ENCODE data around the gene B9D2. TPM values are rescaled to one million over a fixed set of nuclear protein-coding genes. Genes with fewer than 3 reads are reported as not detected.

B9D2 gene
- total RNA-seq, 1 donor from 2014 or later = 2.5 TPM

DNA sequence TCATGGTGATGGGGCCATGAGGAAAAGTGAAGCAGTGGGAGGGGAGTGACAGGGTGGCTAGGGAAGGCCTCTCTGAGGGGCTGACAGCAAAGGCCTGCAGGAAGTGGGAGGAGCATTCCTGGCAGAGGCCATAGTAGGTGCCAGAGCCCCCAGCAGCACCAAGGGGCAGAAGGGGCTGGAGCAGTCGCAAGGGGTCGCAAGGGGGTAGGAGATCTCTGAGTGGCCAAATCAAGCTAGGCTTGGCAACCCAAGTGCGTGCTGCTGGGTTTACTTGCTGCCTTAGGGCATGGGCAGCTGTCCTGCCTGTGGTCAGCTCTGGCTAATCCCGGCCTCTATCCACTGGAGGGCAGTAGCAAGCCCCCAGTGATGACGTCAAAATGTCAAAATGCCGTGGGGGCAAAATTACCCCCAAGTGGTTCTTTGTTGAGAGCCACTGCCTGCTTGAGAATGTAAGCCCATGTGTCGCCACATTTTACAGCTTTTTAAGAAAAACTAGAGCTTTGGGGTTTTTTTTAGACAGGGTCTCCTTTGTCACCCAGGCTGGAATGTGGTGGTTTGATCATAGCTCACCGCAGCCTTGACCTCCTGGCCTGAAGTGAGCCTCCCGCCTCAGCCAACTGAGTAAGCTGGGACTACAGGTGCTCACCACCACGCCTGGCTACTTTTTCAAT, 42.2 kb downstream of the B9D2 start:
- Mint-ChIP-seq H3K9me3 (no peaks in the 10 kb centered on the region), H3K27me3 (ENCODE audit: insufficient read depth, low read depth) (peaks cover 6% of the 10 kb centered on the region)

GRCh38 chr19:41321204-41321599, 42.7 kb downstream of the B9D2 start:
- H3K36me3 ChIP-seq = peaks cover 4% of the 10 kb centered on the region
- H3K27ac ChIP-seq = no peak overlapping the region

More for the DNA sequence above, 42.2 kb downstream of the B9D2 start:
- no peak overlapping the region for H3K27ac Mint-ChIP-seq
- H4K20me1 ChIP-seq (ENCODE audit: low read depth) = peaks cover 21% of the 10 kb centered on the region
- H3K4me2 ChIP-seq = no peak overlapping the region
- no peak overlapping the region for H2AFZ ChIP-seq (replicated peaks)
- no peak overlapping the region for H3K9ac ChIP-seq
- no peaks in the 10 kb centered on the region for H3K79me2 ChIP-seq (ENCODE audit: low read depth)
- no peaks in the 10 kb centered on the region for H3K9me3 ChIP-seq (ENCODE audit: low read depth)
- TF ChIP-seq EZH2phosphoT487 (IDR thresholded peaks at IDR 0.05) = no peak
- TF ChIP-seq, protein P1, sequence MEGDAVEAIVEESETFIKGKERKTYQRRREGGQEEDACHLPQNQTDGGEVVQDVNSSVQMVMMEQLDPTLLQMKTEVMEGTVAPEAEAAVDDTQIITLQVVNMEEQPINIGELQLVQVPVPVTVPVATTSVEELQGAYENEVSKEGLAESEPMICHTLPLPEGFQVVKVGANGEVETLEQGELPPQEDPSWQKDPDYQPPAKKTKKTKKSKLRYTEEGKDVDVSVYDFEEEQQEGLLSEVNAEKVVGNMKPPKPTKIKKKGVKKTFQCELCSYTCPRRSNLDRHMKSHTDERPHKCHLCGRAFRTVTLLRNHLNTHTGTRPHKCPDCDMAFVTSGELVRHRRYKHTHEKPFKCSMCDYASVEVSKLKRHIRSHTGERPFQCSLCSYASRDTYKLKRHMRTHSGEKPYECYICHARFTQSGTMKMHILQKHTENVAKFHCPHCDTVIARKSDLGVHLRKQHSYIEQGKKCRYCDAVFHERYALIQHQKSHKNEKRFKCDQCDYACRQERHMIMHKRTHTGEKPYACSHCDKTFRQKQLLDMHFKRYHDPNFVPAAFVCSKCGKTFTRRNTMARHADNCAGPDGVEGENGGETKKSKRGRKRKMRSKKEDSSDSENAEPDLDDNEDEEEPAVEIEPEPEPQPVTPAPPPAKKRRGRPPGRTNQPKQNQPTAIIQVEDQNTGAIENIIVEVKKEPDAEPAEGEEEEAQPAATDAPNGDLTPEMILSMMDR (IDR thresholded peaks at IDR 0.05) = peak; percentile 74
- TF ChIP-seq EZH2 (IDR thresholded peaks at IDR 0.05) = no peak
- DNase-seq (ENCODE audit: low spot score) = peak; percentile 80
- H3F3A ChIP-seq (ENCODE audit: low read depth) = peaks cover 21% of the 10 kb centered on the region
- peaks cover 18% of the 10 kb centered on the region for H3K4me1 ChIP-seq
- H3K27ac ChIP-seq = no peak overlapping the region
- H3K27me3 ChIP-seq = peaks cover 12% of the 10 kb centered on the region
- H3K4me3 Mint-ChIP-seq = no peak overlapping the region
- no peak overlapping the region for H3K4me3 ChIP-seq
- H3K4me1 Mint-ChIP-seq = peaks cover 36% of the 10 kb centered on the region
- peaks cover 4% of the 10 kb centered on the region for H3K36me3 ChIP-seq
- H3K36me3 Mint-ChIP-seq = peaks cover 15% of the 10 kb centered on the region

DNA sequence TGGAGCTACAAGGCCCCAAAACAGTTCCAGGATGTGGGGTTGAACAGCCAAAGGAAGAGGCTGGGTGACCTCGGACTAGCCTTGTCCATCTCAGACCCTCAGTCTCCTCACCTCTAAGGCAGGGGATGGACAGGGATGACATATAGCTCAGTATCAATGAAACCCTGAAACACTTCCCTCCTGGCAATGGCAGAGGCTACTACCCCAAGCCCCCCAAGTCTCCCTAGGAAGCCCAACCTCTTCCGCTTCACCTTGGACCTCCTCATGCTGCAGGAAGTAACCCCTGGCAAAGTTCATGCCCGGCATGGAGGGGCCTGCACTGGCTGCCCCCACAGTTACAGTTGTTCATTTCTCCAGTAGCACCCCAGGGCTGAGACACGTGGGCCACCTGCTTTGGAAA, 43.4 kb downstream of the B9D2 start:
- H3K4me1 ChIP-seq = peaks cover 13% of the 10 kb centered on the region
- peaks cover 21% of the 10 kb centered on the region for H4K20me1 ChIP-seq (ENCODE audit: low read depth)
- Mint-ChIP-seq H3K27ac (no peak overlapping the region), H3K4me3 (no peak overlapping the region), H3K36me3 (peaks cover 21% of the 10 kb centered on the region), H3K9me3 (no peaks in the 10 kb centered on the region), H3K4me1 (peaks cover 28% of the 10 kb centered on the region), H3K27me3 (ENCODE audit: insufficient read depth, low read depth) (peaks cover 7% of the 10 kb centered on the region)
- TF ChIP-seq EZH2 (IDR thresholded peaks at IDR 0.05) = no peak
- no peak overlapping the region for H2AFZ ChIP-seq (replicated peaks)
- DNase-seq (ENCODE audit: low spot score) = no peak
- no peak overlapping the region for H3K27ac ChIP-seq
- H3K36me3 ChIP-seq = peaks cover 4% of the 10 kb centered on the region
- no peaks in the 10 kb centered on the region for H3K79me2 ChIP-seq (ENCODE audit: low read depth)
- no peaks in the 10 kb centered on the region for H3K9me3 ChIP-seq (ENCODE audit: low read depth)
- peaks cover 21% of the 10 kb centered on the region for H3F3A ChIP-seq (ENCODE audit: low read depth)
- H3K27me3 ChIP-seq = peaks cover 1% of the 10 kb centered on the region
- H3K4me2 ChIP-seq = no peak overlapping the region
- H3K4me3 ChIP-seq = no peak overlapping the region
- no peak overlapping the region for H3K9ac ChIP-seq

More at GRCh38 chr19:41321204-41321599, 42.7 kb downstream of the B9D2 start:
- no peak overlapping the region for H3K27ac Mint-ChIP-seq
- no peak for DNase-seq (ENCODE audit: low spot score)
- H3K27me3 Mint-ChIP-seq (ENCODE audit: insufficient read depth, low read depth) = peaks cover 8% of the 10 kb centered on the region
- no peak overlapping the region for H2AFZ ChIP-seq (replicated peaks)
- H3K4me2 ChIP-seq = no peak overlapping the region
- no peaks in the 10 kb centered on the region for H3K79me2 ChIP-seq (ENCODE audit: low read depth)
- H3K9me3 ChIP-seq (ENCODE audit: low read depth) = no peaks in the 10 kb centered on the region
- peaks cover 21% of the 10 kb centered on the region for H3F3A ChIP-seq (ENCODE audit: low read depth)
- no peak overlapping the region for H3K4me3 ChIP-seq
- H3K4me1 Mint-ChIP-seq = peaks cover 31% of the 10 kb centered on the region
- H3K9ac ChIP-seq = no peak overlapping the region
- H3K9me3 Mint-ChIP-seq = no peaks in the 10 kb centered on the region
- peaks cover 21% of the 10 kb centered on the region for H4K20me1 ChIP-seq (ENCODE audit: low read depth)
- no peak overlapping the region for H3K4me3 Mint-ChIP-seq
- peaks cover 18% of the 10 kb centered on the region for H3K36me3 Mint-ChIP-seq
- TF ChIP-seq, protein P1 (IDR thresholded peaks at IDR 0.05) = no peak
- TF ChIP-seq EZH2phosphoT487 (IDR thresholded peaks at IDR 0.05) = no peak
- no peak for TF ChIP-seq EZH2 (IDR thresholded peaks at IDR 0.05)
- peaks cover 18% of the 10 kb centered on the region for H3K4me1 ChIP-seq
- peaks cover 8% of the 10 kb centered on the region for H3K27me3 ChIP-seq

- Mint-ChIP-seq H3K27me3 (ENCODE audit: insufficient read depth, low read depth) (peaks cover 7% of the 10 kb centered on the region), H3K4me1 (peaks cover 24% of the 10 kb centered on the region), H3K27ac (no peak overlapping the region), H3K36me3 (peaks cover 21% of the 10 kb centered on the region), H3K4me3 (no peak overlapping the region), H3K9me3 (no peaks in the 10 kb centered on the region)
- H3K27ac ChIP-seq = no peak overlapping the region
- peaks cover 21% of the 10 kb centered on the region for H4K20me1 ChIP-seq (ENCODE audit: low read depth)
- H3K4me3 ChIP-seq = no peak overlapping the region
- peaks cover 4% of the 10 kb centered on the region for H3K36me3 ChIP-seq
- no peaks in the 10 kb centered on the region for H3K27me3 ChIP-seq
- H3K4me1 ChIP-seq = peaks cover 10% of the 10 kb centered on the region
- H3K79me2 ChIP-seq (ENCODE audit: low read depth) = no peaks in the 10 kb centered on the region
- H3K4me2 ChIP-seq = no peak overlapping the region
- DNase-seq (ENCODE audit: low spot score) = no peak
- H3K9ac ChIP-seq = no peak overlapping the region
- peaks cover 19% of the 10 kb centered on the region for H3F3A ChIP-seq (ENCODE audit: low read depth)
- no peak overlapping the region for H2AFZ ChIP-seq (replicated peaks)
- no peaks in the 10 kb centered on the region for H3K9me3 ChIP-seq (ENCODE audit: low read depth)
- TF ChIP-seq EZH2 (IDR thresholded peaks at IDR 0.05) (no peak), EZH2phosphoT487 (IDR thresholded peaks at IDR 0.05) (no peak)
- TF ChIP-seq, protein P1 (IDR thresholded peaks at IDR 0.05) = no peak
Measured at GRCh38 chr19:41320185-41320518, 43.8 kb downstream of the B9D2 start.

Measured in neural progenitor cell (in vitro differentiated cells).